Frontal cortex (tissue), 4 donors: ENCODE measurements around the gene TMEM86B. TPM values are rescaled to one million over a fixed set of nuclear protein-coding genes. Genes with fewer than 3 reads are reported as not detected.

Experiments used
- DNase-seq, 2 donors: peaks; one replicate each; pipeline ENCODE4 v3.0.0; 2012; ENCODE audit warnings: low spot score in 2 of 2
- FAIRE-seq: peaks from 2 replicates; lab custom pipeline; 2012; peaks lifted over from hg19 to GRCh38; lab: Jason Lieb, UNC
- total RNA-seq: library from RNA; depleted of rRNA; stranded (reverse); fragments of >200 nt; gene quantifications from one replicate; pipeline ENCODE4 v1.2.3, GENCODE V29; 2014
- donor health status: control.
- donor health status: control.
- donor health status: control.

TMEM86B gene
- total RNA-seq, 1 donor from 2014 or later, result 0.82 TPM

DNA sequence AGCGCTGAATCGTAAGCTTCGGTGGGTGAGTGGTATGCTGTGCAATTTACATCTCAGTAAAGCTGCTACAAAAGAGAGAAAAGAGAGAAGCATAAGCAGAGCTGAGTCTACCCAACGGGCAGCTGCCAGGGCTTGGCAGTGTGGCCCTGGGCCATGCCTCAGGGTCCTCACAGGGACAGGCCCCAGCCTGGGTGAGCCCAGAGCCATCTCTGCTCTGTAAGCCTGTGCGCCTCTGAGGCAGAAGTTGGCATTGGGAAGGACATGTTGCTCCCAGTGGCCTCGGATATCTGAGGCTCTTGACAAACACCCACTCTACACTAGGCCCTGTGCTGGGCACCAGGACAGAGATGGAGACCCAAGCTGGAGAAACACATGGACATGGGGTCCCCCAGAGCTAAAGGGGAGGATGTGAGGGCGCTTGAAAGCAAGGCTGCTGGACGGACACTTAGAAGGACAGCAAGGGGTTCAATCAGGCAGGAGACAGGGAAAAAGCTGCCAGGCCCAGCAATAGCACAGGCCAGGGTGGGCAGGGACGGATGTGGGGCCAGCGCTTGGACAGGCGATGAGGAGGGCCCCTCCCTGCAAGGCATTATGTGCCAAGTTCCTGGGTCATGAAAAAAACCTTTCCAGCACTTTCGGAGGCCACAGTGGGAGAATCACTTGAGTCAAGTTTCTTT is 15.6 kb upstream of the TMEM86B start:
- FAIRE-seq, result no peak
- DNase-seq, result no peak

DNA sequence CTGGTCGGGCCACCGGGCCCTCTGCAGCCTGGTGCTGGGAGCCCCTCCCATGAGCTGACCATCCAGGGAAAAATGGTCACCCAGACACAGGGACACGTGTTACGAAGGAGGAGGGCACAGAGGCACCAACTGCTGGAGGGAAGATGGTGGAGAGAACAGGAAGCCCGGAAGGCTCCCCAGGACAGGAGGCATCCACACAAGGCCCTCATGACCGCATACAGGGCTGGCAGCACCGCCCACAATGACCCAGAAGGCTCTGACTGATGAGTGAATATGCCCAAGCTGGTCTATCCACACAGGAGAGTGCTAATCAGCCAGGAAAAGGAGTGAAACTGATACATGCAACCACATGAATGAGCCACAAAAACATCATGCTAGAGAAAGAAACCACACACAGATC is 14.0 kb upstream of the TMEM86B start:
- DNase-seq (no peak), FAIRE-seq (no peak)

GRCh38 chr19:55241935-55242464 is 13.4 kb upstream of the TMEM86B start:
- DNase-seq, result no peak
- no peak for FAIRE-seq

DNA sequence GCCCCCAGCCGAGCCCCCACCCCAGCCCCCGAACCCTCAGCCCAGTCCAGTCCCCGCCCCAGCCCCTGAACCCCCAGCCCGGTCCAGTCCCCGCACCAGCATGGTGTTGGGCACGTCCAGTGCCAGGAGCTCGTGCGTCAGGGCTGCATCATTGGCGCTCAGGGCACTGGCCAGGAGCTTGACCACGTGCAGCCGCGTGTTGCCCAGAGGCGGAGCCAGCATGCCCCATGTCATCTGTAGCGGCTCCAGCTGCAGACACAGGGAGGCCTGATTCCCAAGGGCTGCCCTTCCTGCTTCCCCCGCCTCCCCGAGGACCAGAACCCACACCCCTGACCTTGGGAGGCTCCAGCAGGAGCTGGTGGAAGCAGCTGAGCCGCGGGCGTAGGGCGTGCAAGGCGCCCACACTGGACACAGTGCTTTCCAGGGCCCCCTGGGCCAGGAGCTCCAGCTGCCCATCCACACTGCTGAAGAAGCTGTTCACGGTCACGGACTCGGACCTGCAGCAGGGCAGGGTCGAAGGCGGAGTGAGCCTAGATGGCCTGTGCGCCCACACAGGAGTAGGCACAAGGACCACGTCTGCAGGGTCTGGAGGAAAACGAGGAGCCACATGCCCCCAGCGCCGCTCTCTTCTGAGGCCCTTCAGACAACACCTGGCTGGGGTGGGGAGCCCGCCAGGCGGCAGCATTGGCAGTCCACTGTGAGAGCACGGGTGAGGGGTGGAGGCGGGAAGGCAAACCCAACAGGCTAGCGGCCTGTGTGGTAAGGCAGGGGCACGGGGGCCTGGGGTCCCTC is 12.8 kb upstream of the TMEM86B start:
- DNase-seq, result no peak
- no peak for FAIRE-seq

DNA sequence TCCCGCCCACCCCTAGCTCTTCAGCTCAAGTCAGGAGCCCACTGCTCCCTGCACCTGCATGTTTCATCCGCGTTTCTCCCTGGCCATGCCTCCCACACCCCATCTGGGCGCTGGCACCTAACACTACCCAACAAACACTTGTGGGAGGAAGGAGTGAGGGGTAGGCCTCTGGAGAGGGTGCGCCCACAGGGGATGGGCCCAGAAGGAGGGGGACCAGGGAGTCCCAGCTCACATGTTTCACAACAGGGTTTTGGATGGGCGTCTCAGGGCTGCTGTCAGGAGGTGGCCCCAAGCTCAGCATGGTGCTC is 12.1 kb upstream of the TMEM86B start:
- no peak for DNase-seq
- no peak for FAIRE-seq

GRCh38 chr19:55239004-55239403 is 10.4 kb upstream of the TMEM86B start:
- FAIRE-seq, result no peak
- no peak for DNase-seq

DNA sequence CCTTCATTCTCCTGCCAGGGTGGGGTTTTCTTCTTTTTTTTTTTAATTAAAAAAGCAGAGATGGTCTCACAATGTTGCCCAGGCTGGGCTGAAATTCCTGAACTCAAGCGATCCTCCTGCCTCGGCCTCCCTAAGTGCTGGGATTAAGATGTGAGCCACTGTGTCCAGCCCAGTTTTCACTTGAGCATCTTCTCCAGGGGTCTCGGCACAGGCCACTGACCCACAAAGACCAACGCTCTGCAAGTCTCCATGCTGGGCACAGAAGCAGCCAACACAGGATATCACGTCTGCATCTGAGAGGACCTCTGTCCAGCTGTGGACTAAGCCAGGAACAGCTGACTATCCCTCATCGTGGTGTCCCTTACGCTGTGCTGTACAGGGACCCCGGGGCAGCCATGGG is 9.5 kb upstream of the TMEM86B start:
- FAIRE-seq (no peak), DNase-seq (no peak)

DNA sequence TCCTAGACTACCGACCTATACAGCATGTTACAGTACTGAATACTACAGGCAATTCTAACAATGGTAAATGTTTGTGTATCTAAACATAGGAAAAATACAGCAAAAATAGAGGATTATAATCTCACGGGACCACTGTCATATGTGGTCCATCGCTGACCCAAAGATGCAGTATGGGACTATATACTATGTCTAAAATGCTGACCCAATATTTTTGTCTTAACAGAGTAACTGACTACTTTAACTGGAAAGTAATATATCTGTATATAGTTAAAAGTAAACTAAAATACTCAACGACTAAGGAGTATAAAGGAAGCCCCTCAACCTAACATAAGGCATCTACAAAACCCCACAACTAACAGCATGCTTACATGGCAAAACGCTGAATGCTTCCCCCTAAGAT is 4.4 kb upstream of the TMEM86B start:
- FAIRE-seq (no peak), DNase-seq (no peak)

DNA sequence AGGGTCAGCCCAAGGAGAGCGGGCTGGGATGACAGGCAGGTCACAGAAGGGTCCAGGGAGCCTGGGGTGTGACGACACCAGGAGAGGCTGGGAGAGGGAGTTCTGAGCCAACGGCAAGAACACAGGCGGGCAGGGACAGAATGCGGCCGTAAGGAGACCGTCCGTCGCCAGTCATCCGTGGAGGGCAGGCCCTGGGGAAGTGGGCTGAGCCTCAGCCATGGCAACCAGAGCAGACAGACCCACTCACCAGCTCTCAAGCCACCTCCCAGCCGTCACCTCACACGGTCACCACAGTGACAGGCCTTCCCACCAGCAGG is 3.7 kb upstream of the TMEM86B start:
- no peak for FAIRE-seq
- DNase-seq, result no peak

DNA sequence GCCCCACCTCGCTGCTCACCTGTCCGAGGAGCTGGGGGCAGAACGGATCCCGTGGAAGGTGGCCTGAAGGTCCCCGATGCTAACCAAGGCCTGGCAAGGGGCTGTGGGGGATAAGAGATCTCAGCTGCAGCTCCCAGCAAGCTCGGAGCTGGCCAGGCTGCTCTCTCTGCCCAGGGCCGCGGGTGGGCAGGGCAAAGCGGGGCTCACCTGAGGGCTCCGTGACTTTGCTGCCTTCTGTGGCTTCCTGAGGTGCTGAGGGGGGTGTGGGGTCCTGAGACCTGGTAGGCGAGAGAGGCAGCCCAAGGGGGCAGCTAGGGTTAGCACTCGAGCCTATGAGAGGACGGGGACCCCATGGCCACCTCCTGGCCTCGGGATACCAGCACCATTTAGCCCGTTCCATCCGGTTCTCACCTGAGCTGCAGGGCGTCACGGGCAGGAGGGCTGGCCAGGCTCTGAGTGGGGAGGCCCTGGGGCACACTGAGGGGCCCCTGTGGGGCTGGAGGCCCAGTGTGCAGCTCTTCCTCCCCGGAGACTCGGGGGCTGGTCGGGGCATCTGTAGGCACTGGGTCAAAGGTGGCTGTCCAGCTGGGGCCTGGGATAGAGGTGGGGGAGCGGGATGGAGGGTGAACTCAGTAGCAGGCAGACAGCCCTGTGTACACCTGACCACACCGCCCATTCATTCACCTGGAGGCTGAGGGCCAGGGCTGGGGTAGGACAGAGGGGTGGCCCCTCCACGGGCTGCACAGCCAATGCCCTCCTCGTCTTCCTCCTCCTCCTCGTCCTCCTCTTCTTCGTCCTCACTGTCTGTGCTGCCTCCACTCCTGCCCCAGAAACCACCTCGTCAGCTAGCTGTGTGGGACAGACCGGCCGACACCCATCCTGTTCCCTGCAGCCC is 3.1 kb upstream of the TMEM86B start:
- no peak for DNase-seq
- FAIRE-seq, result no peak

DNA sequence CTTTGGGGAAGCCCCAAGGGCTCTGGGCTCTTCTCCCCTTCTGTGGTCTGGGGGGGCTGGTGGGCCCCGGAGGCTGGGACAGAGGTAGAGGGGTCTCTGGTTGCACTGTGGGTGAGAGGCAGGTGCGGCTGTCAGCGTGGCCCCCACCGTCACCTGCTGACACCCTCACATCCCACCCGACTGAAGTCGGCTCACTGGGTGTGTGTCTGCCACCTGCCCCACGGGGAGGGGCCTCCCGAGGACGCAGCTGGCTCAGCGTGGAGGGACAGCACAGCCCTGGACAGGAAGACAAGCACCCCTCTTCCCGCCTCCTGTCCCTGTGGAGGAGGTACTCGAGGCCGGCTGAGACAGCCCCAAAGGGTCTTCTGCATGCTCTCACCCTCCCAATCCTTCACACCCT is 2.2 kb upstream of the TMEM86B start:
- FAIRE-seq (no peak), DNase-seq (no peak)

DNA sequence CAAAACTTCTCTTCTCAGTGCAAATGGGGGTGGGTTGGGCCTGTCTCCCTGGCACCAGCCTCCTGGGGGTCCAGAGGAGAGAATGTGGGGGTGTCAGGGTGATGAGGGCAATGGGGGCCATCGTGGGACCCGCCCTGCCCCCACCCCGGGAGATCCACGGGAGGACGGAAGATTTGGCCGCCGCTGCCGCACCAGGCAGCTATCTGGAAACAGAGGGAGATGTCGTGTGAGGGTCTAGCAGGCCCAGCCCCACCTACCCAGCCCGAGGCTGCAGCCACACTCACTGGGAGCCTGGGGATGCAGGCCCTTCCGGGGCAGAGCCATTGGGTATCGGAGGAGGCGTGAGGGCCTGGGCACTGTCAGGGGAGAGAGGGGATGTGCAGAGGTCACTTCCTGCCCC is 1.8 kb upstream of the TMEM86B start:
- FAIRE-seq (no peak), DNase-seq (no peak)

DNA sequence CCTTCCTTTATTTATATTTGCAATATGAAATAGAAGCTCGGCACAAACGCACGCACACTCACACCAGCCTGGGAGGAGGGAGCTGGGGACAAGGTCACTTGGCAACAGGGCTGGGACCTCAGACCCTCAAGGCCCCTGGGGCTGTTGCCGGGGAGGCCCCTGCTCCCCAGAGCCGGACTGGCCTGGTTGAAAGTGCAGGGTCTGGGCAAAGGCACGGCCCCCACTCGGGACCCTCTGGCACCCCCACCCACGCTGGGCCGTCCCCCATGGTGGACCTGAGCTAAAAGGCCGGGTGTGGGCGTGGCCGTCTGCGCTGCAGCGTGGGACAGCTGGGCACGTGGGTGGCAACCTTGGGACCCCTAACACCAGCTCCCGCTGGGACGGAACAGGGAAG is 1.2 kb upstream of the TMEM86B start:
- FAIRE-seq, result no peak
- no peak for DNase-seq

GRCh38 chr19:55229145-55229788 is 704 bp upstream of the TMEM86B start:
- no peak for FAIRE-seq
- DNase-seq, result no peak

DNA sequence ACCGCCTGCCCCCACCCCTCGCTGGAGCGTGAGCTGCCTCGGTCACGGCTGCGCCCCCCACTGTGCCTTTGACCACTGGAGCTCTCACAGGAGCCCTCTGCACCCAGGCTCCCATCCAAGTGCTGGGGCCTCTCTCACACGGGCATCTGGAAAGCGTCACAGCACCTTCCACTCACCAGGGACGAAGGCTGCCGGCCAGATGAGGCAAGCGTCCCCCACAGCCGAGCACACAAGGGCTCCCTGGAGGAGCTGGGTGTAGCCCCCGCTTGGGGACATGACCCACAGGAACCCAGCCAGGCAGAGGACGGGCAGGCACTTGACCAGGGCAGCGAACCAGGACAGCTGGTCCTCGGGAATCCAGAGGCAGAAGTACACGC is 560 bp downstream of the TMEM86B start:
- FAIRE-seq (no peak), DNase-seq (no peak)

DNA sequence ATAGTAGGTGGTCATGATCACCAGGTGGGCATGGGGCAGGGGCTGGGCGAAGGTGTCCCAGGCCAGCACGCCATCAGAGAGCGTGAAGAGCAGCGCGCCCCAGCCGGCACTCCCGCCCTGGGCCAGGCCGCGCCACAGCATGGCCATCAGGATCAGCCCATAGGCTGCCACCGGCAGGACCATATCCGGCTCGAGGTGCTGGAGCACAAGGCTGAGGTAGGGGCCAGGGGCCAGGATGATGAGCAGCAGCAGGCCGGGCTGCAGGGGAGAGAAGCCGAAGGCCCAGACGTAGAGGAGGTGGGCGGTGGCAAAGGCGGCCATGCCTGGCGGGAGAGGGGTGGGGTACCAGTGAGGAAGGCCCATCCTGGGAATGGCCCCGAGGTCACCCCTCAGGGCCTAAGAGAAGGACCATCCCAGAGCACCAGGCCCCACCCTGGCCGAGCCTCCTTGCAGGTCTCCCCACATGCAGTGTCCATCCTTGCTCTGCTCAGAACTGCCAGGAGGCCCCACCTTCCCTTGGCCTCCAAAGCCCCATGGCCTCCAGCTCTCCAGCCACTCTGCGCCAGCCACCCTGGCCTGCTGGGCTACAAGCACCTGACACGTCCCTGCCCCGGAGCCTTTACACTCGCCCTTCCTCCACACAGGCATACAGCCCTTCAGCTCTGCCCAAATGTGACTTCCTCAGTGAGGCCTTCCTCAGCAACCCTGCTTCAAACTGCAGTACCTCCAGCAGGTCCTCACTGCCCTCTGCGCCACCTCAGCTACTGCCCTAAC is 1.1 kb downstream of the TMEM86B start:
- FAIRE-seq, result no peak
- DNase-seq, result no peak

DNA sequence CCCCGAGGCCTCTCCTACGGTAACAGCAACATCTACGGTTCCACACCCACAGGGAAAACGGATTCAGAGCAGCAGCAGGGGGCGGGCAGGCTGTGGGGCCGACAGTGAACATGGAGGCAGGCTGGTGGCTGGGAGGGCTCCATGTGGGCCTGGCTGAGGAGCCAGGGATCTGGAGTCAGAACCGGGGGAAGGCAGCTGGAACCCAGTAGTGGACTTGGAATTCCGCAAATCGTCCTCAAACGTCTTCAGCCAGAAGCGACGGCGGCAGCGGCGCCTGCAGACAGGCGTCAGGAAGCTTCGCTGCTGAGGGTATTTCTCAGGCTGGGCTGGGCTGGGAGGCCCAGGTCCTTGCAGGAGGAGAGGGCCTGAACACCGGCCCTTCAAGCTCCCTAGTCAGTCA is 1.8 kb downstream of the TMEM86B start:
- FAIRE-seq (no peak), DNase-seq (no peak)

- no peak for DNase-seq
- no peak for FAIRE-seq
Measured at GRCh38 chr19:55226273-55226672, 2.3 kb downstream of the TMEM86B start.

DNA sequence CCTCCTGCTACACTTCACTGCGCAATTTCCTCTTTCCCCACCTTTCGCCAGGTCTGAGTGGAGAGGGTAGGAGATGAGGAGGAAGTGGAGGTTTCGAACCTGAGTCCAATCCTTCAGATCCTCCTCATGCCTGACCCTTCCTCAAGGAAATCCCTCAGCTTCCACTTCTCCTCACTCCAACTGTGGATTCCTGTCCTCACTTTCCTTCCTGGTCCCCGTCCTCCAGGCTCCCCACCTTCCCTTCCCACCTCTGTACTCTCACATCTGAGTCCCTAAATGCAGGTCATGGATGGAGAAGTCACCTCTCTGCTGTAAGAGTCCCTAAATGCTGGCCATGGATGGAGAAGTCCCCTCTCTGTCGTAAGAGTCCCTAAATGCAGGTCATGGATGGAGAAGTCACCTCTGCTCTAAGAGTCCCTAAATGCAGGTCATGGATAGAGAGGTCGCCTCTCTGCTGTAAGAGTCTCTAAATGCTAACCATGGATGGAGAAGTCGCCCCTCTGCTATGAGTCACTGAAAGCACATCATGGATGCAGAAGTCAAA is 3.1 kb downstream of the TMEM86B start:
- no peak for DNase-seq
- FAIRE-seq, result no peak
